Measurements from ENCODE around the gene SOX2. TPM values are rescaled to one million over a fixed set of nuclear protein-coding genes. Genes with fewer than 3 reads are reported as not detected.

The SOX2 gene
- total RNA-seq, 2 donors from 2014 or later = 0.33 to 1.3 TPM

- Histone ChIP-seq H3K27ac (no peak overlapping the region), H3K4me1 (no peaks in the 10 kb centered on the region), H3K9me3 (no peaks in the 10 kb centered on the region), H3K36me3 (replicated peaks in 1 of 2; ENCODE audit: insufficient read depth in 1 of 2, low read depth in 2 of 2) (no peaks in the 10 kb centered on the region), H3K27me3 (peaks cover 0 to 3% of the 10 kb centered on the region in 2 donors), H3K4me3 (no peak overlapping the region)
- intact Hi-C loops (cut with DNase I) = no loop called here
- ATAC-seq = no peak
- 87 to 88% methylated on average over 3 of the region's 3 CpGs for WGBS, 2 donors
- TF ChIP-seq CTCF (IDR thresholded peaks at IDR 0.05) = no peak
- no peak for DNase-seq
Measured at GRCh38 chr3:181689546-181689945, 22.2 kb upstream of the SOX2 start.

DNA sequence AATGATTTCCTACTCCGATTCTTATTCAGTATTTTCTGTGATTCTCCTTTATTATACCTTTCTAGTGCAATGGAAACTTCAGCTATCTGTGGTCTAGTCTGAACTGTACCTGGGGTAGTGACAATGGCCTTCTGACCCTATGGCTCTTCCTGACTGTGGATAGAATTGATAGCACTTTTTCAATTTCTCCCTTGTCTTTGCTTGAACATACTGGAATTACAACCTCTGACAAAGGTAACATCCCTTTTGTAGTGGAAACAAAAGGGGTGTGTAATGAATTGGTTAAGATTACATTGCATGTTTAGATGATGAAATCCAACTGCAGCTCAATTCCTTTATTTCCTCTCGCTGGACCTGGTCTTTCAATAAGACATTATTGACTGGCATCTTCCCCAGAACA, 21.0 kb upstream of the SOX2 start:
- TF ChIP-seq POLR2A (IDR thresholded peaks at IDR 0.05) = no peak
- TF ChIP-seq CTCF (IDR thresholded peaks at IDR 0.05) = no peak
- WGBS, 2 donors = 67 to 82% methylated on average over 2 of the region's 2 CpGs
- DNase-seq = no peak
- Histone ChIP-seq H3K27me3 (peaks cover 0 to 13% of the 10 kb centered on the region in 2 donors), H3K36me3 (replicated peaks in 1 of 2; ENCODE audit: insufficient read depth in 1 of 2, low read depth in 2 of 2) (no peaks in the 10 kb centered on the region), H3K4me1 (peaks cover 8% of the 10 kb centered on the region), H3K4me3 (no peak overlapping the region), H3K9me3 (no peaks in the 10 kb centered on the region), H3K27ac (no peak overlapping the region)
- no peak for ATAC-seq
- intact Hi-C loops (cut with DNase I) = no loop called here

- Histone ChIP-seq H3K4me1 (peaks cover 16% of the 10 kb centered on the region), H3K27me3 (peaks cover 0 to 24% of the 10 kb centered on the region in 2 donors), H3K27ac (no peak overlapping the region), H3K9me3 (no peaks in the 10 kb centered on the region), H3K36me3 (replicated peaks in 1 of 2; ENCODE audit: insufficient read depth in 1 of 2, low read depth in 2 of 2) (no peaks in the 10 kb centered on the region), H3K4me3 (no peak overlapping the region)
- DNase-seq (no peak), ATAC-seq (no peak)
- intact Hi-C loops (cut with DNase I) = no loop called here
- TF ChIP-seq CTCF (IDR thresholded peaks at IDR 0.05) = no peak
- TF ChIP-seq POLR2A (IDR thresholded peaks at IDR 0.05) = no peak
- 62 to 77% methylated on average over 2 of the region's 2 CpGs for WGBS, 2 donors
Measured at GRCh38 chr3:181691901-181692300, 19.8 kb upstream of the SOX2 start.

GRCh38 chr3:181692311-181693145, 19.2 kb upstream of the SOX2 start:
- TF ChIP-seq POLR2A (IDR thresholded peaks at IDR 0.05) (no peak), CTCF (IDR thresholded peaks at IDR 0.05) (no peak)
- H3K27ac ChIP-seq = no peak overlapping the region
- H3K27me3 ChIP-seq = peaks cover 0 to 25% of the 10 kb centered on the region in 2 donors
- no peak for ATAC-seq
- peaks cover 16% of the 10 kb centered on the region for H3K4me1 ChIP-seq
- intact Hi-C loops (cut with DNase I) = no loop called here
- no peaks in the 10 kb centered on the region for H3K36me3 ChIP-seq (replicated peaks in 1 of 2; ENCODE audit: insufficient read depth in 1 of 2, low read depth in 2 of 2)
- H3K9me3 ChIP-seq = no peaks in the 10 kb centered on the region
- 59 to 68% methylated on average over 2 of the region's 2 CpGs for WGBS, 2 donors
- H3K4me3 ChIP-seq = no peak overlapping the region
- no peak for DNase-seq

DNA sequence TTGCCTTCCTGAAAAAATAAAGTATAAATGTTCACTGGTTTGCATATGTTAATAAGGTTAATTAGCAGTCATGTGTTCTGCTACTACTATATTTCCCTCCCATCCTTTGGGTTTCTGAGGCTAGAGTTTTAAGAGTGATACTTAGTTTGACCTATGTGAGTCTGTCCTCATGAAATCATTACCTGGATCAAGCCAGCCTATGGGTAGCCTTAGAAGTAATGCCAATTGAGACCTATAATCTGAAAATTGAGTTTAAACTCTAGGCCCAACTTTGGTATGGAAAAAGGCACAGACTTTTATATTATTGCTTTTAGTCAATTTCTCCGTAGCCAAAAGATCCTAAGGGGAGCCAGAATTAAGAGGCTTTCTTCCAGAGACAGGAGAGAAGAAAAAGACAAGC, 18.4 kb upstream of the SOX2 start:
- Histone ChIP-seq H3K4me3 (no peak overlapping the region), H3K27ac (no peak overlapping the region), H3K27me3 (peaks cover 0 to 29% of the 10 kb centered on the region in 2 donors), H3K36me3 (replicated peaks in 1 of 2; ENCODE audit: insufficient read depth in 1 of 2, low read depth in 2 of 2) (no peaks in the 10 kb centered on the region), H3K4me1 (peaks cover 16% of the 10 kb centered on the region), H3K9me3 (no peaks in the 10 kb centered on the region)
- DNase-seq (no peak), ATAC-seq (no peak)
- no peak for TF ChIP-seq POLR2A (IDR thresholded peaks at IDR 0.05)
- no peak for TF ChIP-seq CTCF (IDR thresholded peaks at IDR 0.05)
- 90 to 91% methylated on average over 1 of the region's 1 CpG for WGBS, 2 donors
- intact Hi-C loops (cut with DNase I) = no loop called here
